HUES6 (cell line): ENCODE measurements around the gene RAPGEF6.
"Not testable (repeated sequence)": the region's sequence is repeated elsewhere in the genome, so short reads cannot be mapped to it uniquely, and the experiment has no call there.

Experiments
- H3K27ac ChIP-seq: 2 replicates; pipeline ENCODE4 v1.7.0; 2013; ENCODE audit warnings: low read depth, mild to moderate bottlenecking, low read length, inconsistent platforms
- H3K27me3 ChIP-seq: 2 replicates; pipeline ENCODE4 v1.6.1; 2013; ENCODE audit warnings: low read length; ENCODE audit not compliant: control insufficient read depth, insufficient read depth
- H3K36me3 ChIP-seq: 2 replicates; pipeline ENCODE4 v1.6.1; 2013; ENCODE audit warnings: low read length; ENCODE audit not compliant: control insufficient read depth, insufficient read depth
- H3K4me1 ChIP-seq: 2 replicates; pipeline ENCODE4 v1.6.1; 2013; ENCODE audit warnings: low read length; ENCODE audit not compliant: control insufficient read depth, insufficient read depth
- H3K4me3 ChIP-seq: 2 replicates; pipeline ENCODE4 v1.5.1; 2013; ENCODE audit warnings: low read depth, low read length
- H3K9ac ChIP-seq: one replicate; pipeline ENCODE4 v1.6.1; 2013; ENCODE audit warnings: mild to moderate bottlenecking, low read length
- H3K9me3 ChIP-seq: 2 replicates; pipeline ENCODE4 v1.6.1; 2013; ENCODE audit warnings: low read depth, low read length; ENCODE audit not compliant: control insufficient read depth, insufficient read depth

Gene RAPGEF6

GRCh38 chr5:131386124-131386523, 248.9 kb downstream of the RAPGEF6 start:
- Histone ChIP-seq H3K4me1 (0 out of 2 replicates have a peak, but pooled peaks cover 6% of the 10 kb centered on the region), H3K4me3 (no peak overlapping the region), H3K9me3 (no peaks in the 10 kb centered on the region), H3K9ac (no peak overlapping the region), H3K36me3 (peaks cover 27% of the 10 kb centered on the region), H3K27me3 (no peaks in the 10 kb centered on the region), H3K27ac (no peak overlapping the region)

- H3K27me3 ChIP-seq = no peaks in the 10 kb centered on the region
- H3K36me3 ChIP-seq = peaks cover 20% of the 10 kb centered on the region
- no peak overlapping the region for H3K9ac ChIP-seq
- H3K9me3 ChIP-seq = no peaks in the 10 kb centered on the region
- 0 out of 2 replicates have a peak, but pooled peaks cover 6% of the 10 kb centered on the region for H3K4me1 ChIP-seq
- no peak overlapping the region for H3K27ac ChIP-seq
- no peak overlapping the region for H3K4me3 ChIP-seq
These were observed 250.3 kb downstream of the RAPGEF6 start for GRCh38 chr5:131384616-131385214.

- no peaks in the 10 kb centered on the region for H3K9me3 ChIP-seq
- H3K9ac ChIP-seq = no peak overlapping the region
- no peak overlapping the region for H3K4me3 ChIP-seq
- H3K36me3 ChIP-seq = peaks cover 17% of the 10 kb centered on the region; the same call in 1 of the 2 replicates
- H3K4me1 ChIP-seq = 0 out of 2 replicates have a peak, but pooled peaks cover 6% of the 10 kb centered on the region
- no peaks in the 10 kb centered on the region for H3K27me3 ChIP-seq
- H3K27ac ChIP-seq = no peak overlapping the region
These were observed 250.9 kb downstream of the RAPGEF6 start for GRCh38 chr5:131384173-131384572.

GRCh38 chr5:131382407-131383395, 252.3 kb downstream of the RAPGEF6 start:
- no peaks in the 10 kb centered on the region for H3K9me3 ChIP-seq
- no peak overlapping the region for H3K4me3 ChIP-seq
- H3K27ac ChIP-seq = no peak overlapping the region
- H3K4me1 ChIP-seq = 0 out of 2 replicates have a peak, but pooled peaks cover 6% of the 10 kb centered on the region
- H3K9ac ChIP-seq = no peak overlapping the region
- no peaks in the 10 kb centered on the region for H3K27me3 ChIP-seq
- H3K36me3 ChIP-seq = peaks cover 13% of the 10 kb centered on the region; the same call in 1 of the 2 replicates

GRCh38 chr5:131381777-131382176, 253.3 kb downstream of the RAPGEF6 start:
- Histone ChIP-seq H3K9ac (no peak overlapping the region), H3K9me3 (no peaks in the 10 kb centered on the region), H3K4me3 (no peak overlapping the region), H3K36me3 (peaks cover 11% of the 10 kb centered on the region; the same call in 1 of the 2 replicates), H3K4me1 (0 out of 2 replicates have a peak, but pooled peaks cover 6% of the 10 kb centered on the region), H3K27me3 (no peaks in the 10 kb centered on the region), H3K27ac (no peak overlapping the region)

GRCh38 chr5:131381021-131381420, 254.0 kb downstream of the RAPGEF6 start:
- 0 out of 2 replicates have a peak, but pooled peaks cover 2% of the 10 kb centered on the region for H3K4me1 ChIP-seq
- H3K4me3 ChIP-seq = no peak overlapping the region
- H3K9ac ChIP-seq = no peak overlapping the region
- H3K27me3 ChIP-seq = no peaks in the 10 kb centered on the region
- peaks cover 3% of the 10 kb centered on the region; the same call in 1 of the 2 replicates for H3K36me3 ChIP-seq
- no peak overlapping the region for H3K27ac ChIP-seq
- H3K9me3 ChIP-seq = no peaks in the 10 kb centered on the region

- not testable (repeated sequence) for H3K9me3 ChIP-seq, H3K4me1 ChIP-seq, H3K36me3 ChIP-seq, H3K4me3 ChIP-seq, H3K9ac ChIP-seq, H3K27ac ChIP-seq, H3K27me3 ChIP-seq
These were observed 254.8 kb downstream of the RAPGEF6 start for GRCh38 chr5:131380238-131380637.

GRCh38 chr5:131379723-131380122, 255.3 kb downstream of the RAPGEF6 start:
- H3K4me1 ChIP-seq = 0 out of 2 replicates have a peak, but pooled peaks cover 2% of the 10 kb centered on the region
- H3K27me3 ChIP-seq = no peaks in the 10 kb centered on the region
- H3K9me3 ChIP-seq = no peaks in the 10 kb centered on the region
- H3K36me3 ChIP-seq = no peaks in the 10 kb centered on the region
- no peak overlapping the region for H3K4me3 ChIP-seq
- no peak overlapping the region for H3K27ac ChIP-seq
- H3K9ac ChIP-seq = no peak overlapping the region

- H3K9me3 ChIP-seq = no peaks in the 10 kb centered on the region
- no peaks in the 10 kb centered on the region for H3K36me3 ChIP-seq
- H3K27me3 ChIP-seq = no peaks in the 10 kb centered on the region
- H3K27ac ChIP-seq = no peak overlapping the region
- no peak overlapping the region for H3K4me3 ChIP-seq
- 0 out of 2 replicates have a peak, but pooled peaks cover 2% of the 10 kb centered on the region for H3K4me1 ChIP-seq
- no peak overlapping the region for H3K9ac ChIP-seq
These were observed 256.1 kb downstream of the RAPGEF6 start for GRCh38 chr5:131378721-131379541.

GRCh38 chr5:131377785-131378325, 257.2 kb downstream of the RAPGEF6 start:
- Histone ChIP-seq H3K36me3 (no peaks in the 10 kb centered on the region), H3K4me3 (no peak overlapping the region), H3K9me3 (no peaks in the 10 kb centered on the region), H3K27ac (no peak overlapping the region), H3K27me3 (no peaks in the 10 kb centered on the region), H3K9ac (no peak overlapping the region), H3K4me1 (0 out of 2 replicates have a peak, but pooled peaks cover 2% of the 10 kb centered on the region)
